Measurements from ENCODE around the gene VAV3. TPM values are rescaled to one million over a fixed set of nuclear protein-coding genes. Genes with fewer than 3 reads are reported as not detected.

Gene VAV3
- total and polyA plus RNA-seq, 12 donors: 0.72 to 3.4 (median 1.9) TPM

GRCh38 chr1:107575226-107575625, 389.8 kb downstream of the VAV3 start:
- no peaks in the 10 kb centered on the region for H3K9me3 ChIP-seq
- no peaks in the 10 kb centered on the region for H3K27me3 ChIP-seq
- 94 to 95% methylated on average over 3 of the region's 3 CpGs for WGBS, 2 donors
- no peak for ATAC-seq
- H3K4me3 ChIP-seq: no peak overlapping the region
- intact Hi-C loops (cut with DNase I): no loop called here
- no peak overlapping the region for H3K27ac ChIP-seq
- no peak for TF ChIP-seq CTCF (IDR thresholded peaks at IDR 0.05)
- DNase-seq: no peak
- peaks cover 0 to 30% (median 0%) of the 10 kb centered on the region in 9 donors for H3K36me3 ChIP-seq
- no peaks in the 10 kb centered on the region for H3K4me1 ChIP-seq

- Histone ChIP-seq H3K4me3 (no peak overlapping the region), H3K36me3 (peaks cover 0 to 30% (median 0%) of the 10 kb centered on the region in 9 donors), H3K4me1 (no peaks in the 10 kb centered on the region), H3K27ac (no peak overlapping the region), H3K9me3 (no peaks in the 10 kb centered on the region), H3K27me3 (no peaks in the 10 kb centered on the region)
- no peak for DNase-seq
- 82 to 89% methylated on average over 6 of the region's 6 CpGs for WGBS, 2 donors
- intact Hi-C loops (cut with DNase I): no loop called here
- no peak for ATAC-seq
- TF ChIP-seq CTCF (IDR thresholded peaks at IDR 0.05): no peak
Measured at GRCh38 chr1:107574044-107574443, 390.9 kb downstream of the VAV3 start.

- Histone ChIP-seq H3K4me3 (no peak overlapping the region), H3K36me3 (peaks cover 0 to 25% (median 0%) of the 10 kb centered on the region in 9 donors), H3K27me3 (no peaks in the 10 kb centered on the region), H3K27ac (no peak overlapping the region), H3K9me3 (no peaks in the 10 kb centered on the region), H3K4me1 (no peaks in the 10 kb centered on the region)
- ATAC-seq (no peak), DNase-seq (no peak)
- WGBS, 2 donors: 75 to 78% methylated on average over 3 of the region's 3 CpGs
- TF ChIP-seq CTCF (IDR thresholded peaks at IDR 0.05): no peak
- intact Hi-C loops (cut with DNase I): no loop called here
Measured at GRCh38 chr1:107572674-107573211, 392.2 kb downstream of the VAV3 start.

GRCh38 chr1:107570768-107571167, 394.2 kb downstream of the VAV3 start:
- Histone ChIP-seq H3K27ac (no peak overlapping the region), H3K4me1 (no peaks in the 10 kb centered on the region), H3K27me3 (no peaks in the 10 kb centered on the region), H3K4me3 (no peak overlapping the region), H3K9me3 (no peaks in the 10 kb centered on the region), H3K36me3 (peaks cover 0 to 25% (median 0%) of the 10 kb centered on the region in 9 donors)
- no peak for TF ChIP-seq CTCF (IDR thresholded peaks at IDR 0.05)
- WGBS, 2 donors: 97 to 99% methylated on average over 15 of the region's 15 CpGs
- intact Hi-C loops (cut with DNase I): no loop called here
- ATAC-seq (no peak), DNase-seq (no peak)
